Suppressor macrophage treated with lipopolysaccharide for 1 hour (primary cell): ENCODE measurements around the gene CTBS.
"Not testable (repeated sequence)": the region's sequence is repeated elsewhere in the genome, so short reads cannot be mapped to it uniquely, and the experiment has no call there.

Experiments used
- DNase-seq, 3 donors: peaks; one replicate each; pipeline ENCODE4 v3.0.0-alpha.2; 2020 to 2022

Gene CTBS

GRCh38 chr1:84573967-84574842, at the start of gene CTBS:
Gene CTBS, minus strand, starts transcription at chr1:84574440. Its CDS starts 25 bp downstream, at chr1:84574415.
- DNase-seq, result peak; percentile 95 to 97 (median 97)

GRCh38 chr1:84621553-84621952, 47.3 kb upstream of the CTBS start:
- no peak for DNase-seq

- DNase-seq, result peak; percentile 85 to 93 (median 88)
Measured at GRCh38 chr1:84620720-84621313, 46.6 kb upstream of the CTBS start.

GRCh38 chr1:84619383-84620102, 45.3 kb upstream of the CTBS start:
- DNase-seq, result peak; percentile 84 to 92 (median 88)

- no peak for DNase-seq
Measured at GRCh38 chr1:84617349-84617748, 43.1 kb upstream of the CTBS start.

- DNase-seq, result peak; percentile 27 to 52 (median 43)
Measured at GRCh38 chr1:84615790-84616189, 41.5 kb upstream of the CTBS start.

GRCh38 chr1:84613887-84614286, 39.6 kb upstream of the CTBS start:
- DNase-seq, result no peak

- no peak for DNase-seq
Measured at GRCh38 chr1:84613026-84613425, 38.8 kb upstream of the CTBS start.

- no peak for DNase-seq
Measured at GRCh38 chr1:84611796-84612195, 37.6 kb upstream of the CTBS start.

- DNase-seq, result no peak
Measured at GRCh38 chr1:84611091-84611490, 36.9 kb upstream of the CTBS start.

GRCh38 chr1:84606977-84607376, 32.7 kb upstream of the CTBS start:
- no peak for DNase-seq

- DNase-seq, result no peak
Measured at GRCh38 chr1:84605157-84605556, 30.9 kb upstream of the CTBS start.

- no peak for DNase-seq
Measured at GRCh38 chr1:84603941-84604830, 29.9 kb upstream of the CTBS start.

GRCh38 chr1:84603223-84603622, 29.0 kb upstream of the CTBS start:
- no peak for DNase-seq

- peak; percentile 6 to 22 (median 20) for DNase-seq
Measured at GRCh38 chr1:84600796-84601195, 26.6 kb upstream of the CTBS start.

GRCh38 chr1:84598846-84599741, 24.9 kb upstream of the CTBS start:
- peak in 2 of 3 donors; percentile 19 to 28 for DNase-seq

GRCh38 chr1:84598418-84598817, 24.2 kb upstream of the CTBS start:
- no peak for DNase-seq

- DNase-seq, result no peak
Measured at GRCh38 chr1:84597011-84597410, 22.8 kb upstream of the CTBS start.

- DNase-seq, result not testable (repeated sequence)
Measured at GRCh38 chr1:84594959-84595358, 20.7 kb upstream of the CTBS start.

- DNase-seq, result no peak
Measured at GRCh38 chr1:84587099-84587498, 12.9 kb upstream of the CTBS start.

- DNase-seq, result no peak
Measured at GRCh38 chr1:84585803-84586202, 11.6 kb upstream of the CTBS start.
